Neutrophil (primary cell): Measurements from ENCODE around the gene ZFPL1.
"Not testable (repeated sequence)": the region's sequence is repeated elsewhere in the genome, so short reads cannot be mapped to it uniquely, and the experiment has no call there.

Experiments
- H3K27ac ChIP-seq: fragments of 200-600 bp; sonication (generic); 2 replicates; pipeline ENCODE4 v1.5.1; 2016; ENCODE audit warnings: mild to moderate bottlenecking, moderate library complexity
- H3K27me3 ChIP-seq: fragments of 200-600 bp; sonication (generic); 2 replicates; pipeline ENCODE4 v1.6.0; 2016; ENCODE audit warnings: mild to moderate bottlenecking
- H3K36me3 ChIP-seq: fragments of 200-600 bp; sonication (generic); 2 replicates; pipeline ENCODE4 v1.5.1; 2017
- H3K4me1 ChIP-seq, 2 experiments: fragments of 200-600 bp in 1 of 2; sonication (generic) in 1 of 2; 1 replicate in 1 of 2; 2 replicates in 1 of 2; pipeline versions ENCODE4 v1.5.1 to v1.6.1; 2013 to 2016; ENCODE audit warnings: low read depth in 1 of 2, low read length in 1 of 2, mild to moderate bottlenecking in 1 of 2, moderate library complexity in 1 of 2; ENCODE audit not compliant: control insufficient read depth in 1 of 2, insufficient read depth in 1 of 2
- H3K4me3 ChIP-seq, 2 experiments: fragments of 200-600 bp in 1 of 2; sonication (generic) in 1 of 2; 1 replicate in 1 of 2; 2 replicates in 1 of 2; pipeline ENCODE4 v1.5.1; 2013 to 2016; ENCODE audit warnings: low read depth in 1 of 2, low read length in 1 of 2, mild to moderate bottlenecking in 1 of 2, moderate library complexity in 1 of 2
- H3K9me3 ChIP-seq: fragments of 200-600 bp; sonication (generic); 2 replicates; pipeline ENCODE4 v1.5.1; 2016
- TF ChIP-seq, protein P1 (sequence below): fragments of 200-600 bp; sonication (generic); IDR thresholded peaks from 2 replicates; pipeline ENCODE4 v1.5.1; 2016; ENCODE audit warnings: antibody characterized with exemption

The ZFPL1 gene

DNA sequence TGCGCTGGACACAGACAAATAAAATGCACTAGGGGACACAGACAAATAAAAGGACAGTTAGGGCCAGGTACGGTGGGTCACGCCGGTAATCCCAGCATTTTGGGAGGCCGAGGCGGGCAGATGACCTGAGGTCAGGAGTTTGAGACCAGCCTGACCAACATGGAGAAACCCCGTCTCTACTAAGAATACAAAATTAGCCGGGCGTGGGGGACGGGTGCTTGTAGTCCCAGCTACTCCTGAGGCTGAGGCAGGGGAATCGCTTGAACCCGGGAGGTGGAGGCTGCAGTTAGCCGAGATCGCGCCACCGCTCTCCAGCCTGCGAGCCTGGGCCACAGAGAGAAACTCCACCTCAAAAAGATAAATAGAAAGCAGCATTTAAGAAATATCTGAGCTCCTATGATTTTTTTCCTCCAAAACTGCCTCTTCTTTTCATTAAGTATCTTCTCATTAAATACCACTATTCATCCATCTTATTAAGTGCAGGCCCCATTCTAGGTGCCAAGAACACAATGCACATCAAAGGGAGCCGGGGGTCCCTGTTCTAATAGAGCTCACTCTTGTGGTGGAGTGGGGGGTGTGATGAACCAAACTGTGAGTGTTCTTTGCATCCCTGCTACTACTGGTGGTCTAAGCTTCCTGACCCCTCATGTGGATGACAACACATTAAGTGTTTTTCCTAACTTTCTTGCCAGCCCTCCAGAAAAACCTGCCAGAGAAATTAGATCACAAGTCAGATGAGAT, 34.2 kb downstream of the ZFPL1 start:
- Histone ChIP-seq H3K27ac (peak overlapping the region; percentile 90), H3K27me3 (peaks cover 14% of the 10 kb centered on the region), H3K9me3 (no peaks in the 10 kb centered on the region), H3K4me3 (peak overlapping the region in 1 of 2 experiments; percentile 74), H3K36me3 (peaks cover 36% of the 10 kb centered on the region), H3K4me1 (peaks cover 48% of the 10 kb centered on the region in 2 experiments)
- TF ChIP-seq, protein P1, sequence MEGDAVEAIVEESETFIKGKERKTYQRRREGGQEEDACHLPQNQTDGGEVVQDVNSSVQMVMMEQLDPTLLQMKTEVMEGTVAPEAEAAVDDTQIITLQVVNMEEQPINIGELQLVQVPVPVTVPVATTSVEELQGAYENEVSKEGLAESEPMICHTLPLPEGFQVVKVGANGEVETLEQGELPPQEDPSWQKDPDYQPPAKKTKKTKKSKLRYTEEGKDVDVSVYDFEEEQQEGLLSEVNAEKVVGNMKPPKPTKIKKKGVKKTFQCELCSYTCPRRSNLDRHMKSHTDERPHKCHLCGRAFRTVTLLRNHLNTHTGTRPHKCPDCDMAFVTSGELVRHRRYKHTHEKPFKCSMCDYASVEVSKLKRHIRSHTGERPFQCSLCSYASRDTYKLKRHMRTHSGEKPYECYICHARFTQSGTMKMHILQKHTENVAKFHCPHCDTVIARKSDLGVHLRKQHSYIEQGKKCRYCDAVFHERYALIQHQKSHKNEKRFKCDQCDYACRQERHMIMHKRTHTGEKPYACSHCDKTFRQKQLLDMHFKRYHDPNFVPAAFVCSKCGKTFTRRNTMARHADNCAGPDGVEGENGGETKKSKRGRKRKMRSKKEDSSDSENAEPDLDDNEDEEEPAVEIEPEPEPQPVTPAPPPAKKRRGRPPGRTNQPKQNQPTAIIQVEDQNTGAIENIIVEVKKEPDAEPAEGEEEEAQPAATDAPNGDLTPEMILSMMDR: no peak

DNA sequence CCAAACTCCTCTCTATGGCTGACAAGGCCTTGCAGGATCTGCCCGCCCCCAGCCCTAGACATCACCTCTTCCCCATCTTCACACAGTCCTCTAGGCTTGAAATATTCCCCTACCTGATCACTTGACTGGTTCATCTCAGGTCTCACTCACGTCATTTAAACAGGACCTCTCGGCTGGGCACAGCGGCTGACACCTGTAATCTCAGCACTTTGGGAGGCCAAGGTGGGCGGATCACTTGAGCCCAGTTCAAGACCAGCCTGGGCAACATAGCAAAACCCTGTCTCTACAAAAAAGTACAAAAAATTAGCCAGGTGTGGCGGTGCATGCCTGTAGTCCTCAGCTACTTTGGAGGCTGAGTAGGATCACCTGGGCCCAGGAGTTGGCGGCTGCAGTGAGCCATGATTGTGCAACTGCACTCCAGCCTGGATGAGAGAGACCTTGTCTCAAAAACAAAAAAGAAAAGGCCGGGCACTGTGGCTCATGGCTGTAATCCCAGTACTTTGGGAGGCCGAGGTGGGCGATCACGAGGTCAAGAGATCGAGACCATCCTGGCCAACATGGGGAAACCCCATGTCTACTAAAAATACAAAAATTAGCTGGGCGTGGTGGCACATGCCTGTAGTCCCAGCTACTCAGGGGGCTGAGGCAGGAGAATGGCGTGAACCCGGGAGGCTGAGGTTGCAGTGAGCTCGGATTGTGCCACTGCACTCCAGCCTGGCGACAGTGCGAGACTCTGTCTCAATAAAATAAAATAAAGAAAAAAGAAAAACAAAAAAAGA, 35.1 kb downstream of the ZFPL1 start:
- Histone ChIP-seq H3K27ac (peak overlapping the region; percentile 90), H3K4me1 (peaks cover 44 to 46% of the 10 kb centered on the region in 2 experiments), H3K36me3 (peaks cover 36% of the 10 kb centered on the region)
- not testable (repeated sequence) for H3K27me3 ChIP-seq, H3K9me3 ChIP-seq, H3K4me3 ChIP-seq

DNA sequence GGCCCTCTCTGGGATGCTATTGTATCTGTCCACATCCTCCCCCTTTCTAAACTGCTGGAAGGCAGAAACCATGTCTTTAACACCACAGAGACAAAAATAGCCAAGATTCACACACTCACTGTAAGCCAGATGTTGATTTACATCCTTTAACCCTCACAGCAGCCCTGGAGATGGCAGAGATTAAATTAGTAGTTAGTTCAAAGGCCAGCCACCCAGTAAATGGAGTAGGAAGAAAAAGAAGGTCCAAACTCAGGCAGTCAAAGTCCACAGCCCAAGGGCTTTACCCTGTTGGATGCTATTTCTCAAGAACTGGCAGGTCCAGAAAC, 35.6 kb downstream of the ZFPL1 start:
- H3K36me3 ChIP-seq: peaks cover 40% of the 10 kb centered on the region
- TF ChIP-seq, protein P1: no peak
- peaks cover 2% of the 10 kb centered on the region for H3K27me3 ChIP-seq
- peaks cover 44 to 46% of the 10 kb centered on the region in 2 experiments for H3K4me1 ChIP-seq
- H3K27ac ChIP-seq: peak overlapping the region; percentile 90
- H3K4me3 ChIP-seq: no peak overlapping the region
- H3K9me3 ChIP-seq: no peaks in the 10 kb centered on the region

DNA sequence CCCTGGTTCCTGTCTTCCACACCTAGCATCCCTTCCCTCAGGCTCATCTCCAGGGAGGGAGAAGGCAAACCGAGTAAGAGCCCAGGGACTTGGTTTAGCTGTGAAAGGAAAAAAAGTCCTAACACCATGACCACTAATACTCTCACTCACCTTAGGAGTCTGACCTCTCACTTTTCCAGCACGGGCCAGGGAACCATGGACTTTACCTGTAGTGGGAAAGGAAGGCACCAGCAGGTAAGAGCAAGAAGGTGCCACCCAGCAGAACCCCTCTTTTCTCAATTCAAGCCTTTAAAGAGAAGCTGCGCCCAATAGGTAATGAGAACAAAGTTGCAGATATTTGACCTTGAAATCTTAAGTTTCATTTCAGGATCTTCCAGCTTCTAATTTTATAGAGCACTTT, 36.8 kb downstream of the ZFPL1 start:
- TF ChIP-seq, protein P1: no peak
- Histone ChIP-seq H3K27me3 (no peaks in the 10 kb centered on the region), H3K4me3 (peak overlapping the region; percentile 79 to 91), H3K27ac (peak overlapping the region; percentile 90), H3K9me3 (no peaks in the 10 kb centered on the region), H3K36me3 (peaks cover 52% of the 10 kb centered on the region), H3K4me1 (peaks cover 44 to 46% of the 10 kb centered on the region in 2 experiments)

DNA sequence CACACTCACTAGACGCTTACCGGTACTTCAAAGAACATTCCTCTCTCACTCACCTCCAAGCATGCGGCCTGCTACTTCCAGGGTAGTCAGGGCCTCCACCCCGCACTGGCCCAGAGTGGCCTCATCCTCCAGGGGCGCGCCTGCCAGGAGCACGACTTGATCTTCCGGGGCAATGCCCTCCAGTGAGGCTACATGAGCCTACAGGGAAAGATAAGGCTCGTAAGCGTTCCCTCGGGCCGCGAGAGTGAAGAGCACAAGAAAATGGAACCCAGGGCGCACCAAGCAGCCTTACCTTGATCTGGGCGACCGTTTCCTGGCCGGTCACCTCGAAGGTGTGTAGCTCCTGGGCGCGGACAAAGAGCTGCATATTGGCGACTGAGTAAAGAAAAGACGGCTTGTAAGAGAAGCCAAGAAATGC, 37.4 kb downstream of the ZFPL1 start:
- H3K27me3 ChIP-seq: no peaks in the 10 kb centered on the region
- H3K27ac ChIP-seq: peak overlapping the region; percentile 90
- no peaks in the 10 kb centered on the region for H3K9me3 ChIP-seq
- peaks cover 42 to 43% of the 10 kb centered on the region in 2 experiments for H3K4me1 ChIP-seq
- H3K4me3 ChIP-seq: peak overlapping the region; percentile 79 to 91
- peaks cover 58% of the 10 kb centered on the region for H3K36me3 ChIP-seq
- TF ChIP-seq, protein P1: no peak
